HepG2 (cell line): ENCODE results near the gene LCAT. TPM values are rescaled to one million over a fixed set of nuclear protein-coding genes. Genes with fewer than 3 reads are reported as not detected.

Source experiments
- ARID5B ChIP-seq: IDR thresholded peaks from 2 replicates; pipeline ENCODE4 v1.4.0; 2020; ENCODE audit warnings: mild to moderate bottlenecking, missing genetic modification reagents
- JARID2 ChIP-seq: sonication (generic); formaldehyde crosslinking; IDR thresholded peaks from 2 replicates; pipeline ENCODE4 v1.8.1; 2023; ENCODE audit warnings: missing genetic modification reagents, inconsistent platforms; ENCODE audit not compliant: insufficient replicate concordance
- MLXIP ChIP-seq: sonication (generic); formaldehyde crosslinking; IDR thresholded peaks from 2 replicates; pipeline ENCODE4 v1.9.0; 2021; ENCODE audit warnings: missing genetic modification reagents, borderline replicate concordance
- PLRG1 ChIP-seq: fragments of 450-650 bp; conservative IDR thresholded peaks from 2 replicates; pipeline ENCODE4 v1.6.1; 2016
- PTBP1 ChIP-seq: fragments of 200-400 bp; formaldehyde crosslinking; IDR thresholded peaks from 2 replicates; pipeline ENCODE4 v1.6.1; 2018; ENCODE audit warnings: low read length, low read depth; ENCODE audit not compliant: poor library complexity, severe bottlenecking
- REST ChIP-seq, 2 experiments: IDR thresholded peaks; 2 replicates each; pipeline ENCODE4 v1.6.1; 2011 to 2012; ENCODE audit warnings: low read length in 2 of 2, borderline replicate concordance in 1 of 2, low read depth in 1 of 2, mild to moderate bottlenecking in 1 of 2, moderate library complexity in 1 of 2
- ZNF550 ChIP-seq: sonication (generic); formaldehyde crosslinking; IDR thresholded peaks from 2 replicates; pipeline ENCODE4 v1.4.0; 2020; ENCODE audit warnings: mild to moderate bottlenecking, missing genetic modification reagents, borderline replicate concordance
- ZNF609 ChIP-seq: sonication (generic); formaldehyde crosslinking; IDR thresholded peaks from 2 replicates; pipeline ENCODE4 v1.4.0; 2020; ENCODE audit warnings: mild to moderate bottlenecking, missing genetic modification reagents, borderline replicate concordance
- polyA plus RNA-seq, 8 experiments: library from polyadenylated mRNA; depleted of rRNA in 3 of 8; stranded (reverse) in 7 of 8; unstranded in 1 of 8; fragments of >200 nt; fragmentation: Illumina TruSeq in 4 of 8; extraction: Trizol in 4 of 8; gene quantifications; 2 replicates each; pipeline versions ENCODE4 v1.2.1 to v1.2.3, GENCODE V29; 2011 to 2016; ENCODE audit warnings: low read depth in 4 of 8, missing spikeins in 1 of 8, mixed read lengths in 1 of 8; ENCODE audit not compliant: insufficient read depth in 1 of 8
- total RNA-seq, 5 experiments: library from RNA; depleted of rRNA; stranded (reverse); fragments of >200 nt; fragmentation: Illumina TruSeq; extraction: Trizol; gene quantifications; 2 replicates each; pipeline ENCODE4 v1.2.3, GENCODE V29; 2016; ENCODE audit warnings: low read depth in 1 of 5
- TF ChIP-seq, protein P1 (sequence below): sonication (generic); formaldehyde crosslinking; IDR thresholded peaks from 2 replicates; pipeline ENCODE4 v1.8.0; 2022; ENCODE audit warnings: missing genetic modification reagents, mild to moderate bottlenecking, moderate library complexity, borderline replicate concordance

Gene LCAT
- total and polyA plus RNA-seq, 2 of the 13 experiments (the other 11 are each of a cell fraction or from before 2014, with no cell fraction given), result 36.1 to 38.9 TPM

DNA sequence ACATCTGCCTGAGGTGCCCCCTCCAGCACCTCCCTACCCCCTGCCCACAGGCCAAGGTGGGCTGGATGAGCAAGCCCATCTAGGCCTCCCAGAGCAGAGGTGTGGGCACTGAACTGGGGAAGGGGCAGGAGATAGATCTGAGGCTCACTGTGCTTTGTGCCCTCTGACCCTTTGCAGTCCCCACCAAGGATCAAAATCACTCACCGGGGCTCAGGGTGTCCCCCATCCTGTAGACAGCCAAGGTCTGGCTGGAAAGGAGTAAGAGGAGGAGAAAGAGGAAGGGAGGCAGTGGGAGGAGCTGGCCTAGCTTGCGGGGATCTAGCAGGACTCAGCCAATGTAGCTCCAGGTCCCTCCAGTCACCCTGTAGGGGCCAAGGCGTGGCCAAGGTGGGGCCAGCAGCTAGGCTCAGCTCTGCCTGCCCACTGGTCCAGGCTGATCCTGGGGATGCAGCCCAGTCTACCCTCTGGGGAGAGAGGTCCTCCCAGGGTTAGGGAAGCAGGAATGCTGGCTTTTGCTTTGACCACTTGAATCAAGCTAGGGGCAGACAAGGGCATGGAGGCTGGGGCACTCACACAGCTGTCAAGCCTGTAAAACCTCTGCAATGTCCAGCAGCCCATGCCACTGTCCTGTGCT lies 22.7 kb upstream of the LCAT start (continued):
- TF ChIP-seq ARID5B (0 out of 2 replicates have a peak, but pooled peaks have one; percentile 7), PLRG1 (no peak), JARID2 (CRISPR knock-in tag) (no peak), MLXIP (CRISPR knock-in tag) (no peak), REST (IDR thresholded peaks at IDR 0.05; ENCODE audit: borderline replicate concordance in 1 of 2, low read depth in 1 of 2, low read length in 2 of 2) (no peak), ZNF609 (CRISPR knock-in tag) (peak; percentile 53; the same call in 1 of the 2 replicates), PTBP1 (no peak), ZNF550 (CRISPR knock-in tag) (no peak)
- TF ChIP-seq, protein P1, sequence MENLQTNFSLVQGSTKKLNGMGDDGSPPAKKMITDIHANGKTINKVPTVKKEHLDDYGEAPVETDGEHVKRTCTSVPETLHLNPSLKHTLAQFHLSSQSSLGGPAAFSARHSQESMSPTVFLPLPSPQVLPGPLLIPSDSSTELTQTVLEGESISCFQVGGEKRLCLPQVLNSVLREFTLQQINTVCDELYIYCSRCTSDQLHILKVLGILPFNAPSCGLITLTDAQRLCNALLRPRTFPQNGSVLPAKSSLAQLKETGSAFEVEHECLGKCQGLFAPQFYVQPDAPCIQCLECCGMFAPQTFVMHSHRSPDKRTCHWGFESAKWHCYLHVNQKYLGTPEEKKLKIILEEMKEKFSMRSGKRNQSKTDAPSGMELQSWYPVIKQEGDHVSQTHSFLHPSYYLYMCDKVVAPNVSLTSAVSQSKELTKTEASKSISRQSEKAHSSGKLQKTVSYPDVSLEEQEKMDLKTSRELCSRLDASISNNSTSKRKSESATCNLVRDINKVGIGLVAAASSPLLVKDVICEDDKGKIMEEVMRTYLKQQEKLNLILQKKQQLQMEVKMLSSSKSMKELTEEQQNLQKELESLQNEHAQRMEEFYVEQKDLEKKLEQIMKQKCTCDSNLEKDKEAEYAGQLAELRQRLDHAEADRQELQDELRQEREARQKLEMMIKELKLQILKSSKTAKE (CRISPR knock-in tag), result no peak
